Progenitor cell of endocrine pancreas (in vitro differentiated cells): ENCODE data around the gene PRKD1. TPM values are rescaled to one million over a fixed set of nuclear protein-coding genes. Genes with fewer than 3 reads are reported as not detected.

Source experiments
- DNase-seq: peaks from one replicate; pipeline ENCODE4 v3.0.0; 2021; ENCODE audit warnings: low spot score; ENCODE audit not compliant: unreplicated experiment
- H3K27ac Mint-ChIP-seq: 2 replicates; pipeline ENCODE4 v1.8.0; 2021; ENCODE audit warnings: mild to moderate bottlenecking, moderate library complexity, mixed read lengths
- H3K27me3 Mint-ChIP-seq: 2 replicates; pipeline ENCODE4 v1.8.0; 2021; ENCODE audit warnings: mixed read lengths
- H3K36me3 Mint-ChIP-seq: 2 replicates; pipeline ENCODE4 v1.8.0; 2022; ENCODE audit warnings: mixed read lengths; ENCODE audit not compliant: insufficient read depth
- H3K4me1 Mint-ChIP-seq: 2 replicates; pipeline ENCODE4 v1.8.0; 2021; ENCODE audit warnings: low read depth, mixed read lengths
- H3K4me3 Mint-ChIP-seq: 2 replicates; pipeline ENCODE4 v1.8.0; 2021; ENCODE audit warnings: low read depth, mild to moderate bottlenecking, moderate library complexity, mixed read lengths
- H3K9me3 Mint-ChIP-seq: 2 replicates; pipeline ENCODE4 v1.8.0; 2021; ENCODE audit warnings: low read depth, mixed read lengths
- total RNA-seq: library from RNA; stranded (reverse); gene quantifications from 2 replicates; pipeline ENCODE4 v1.2.1, GENCODE V29; 2021
- TF ChIP-seq, protein P1 (sequence below): fragments of 200-600 bp; sonication (generic); IDR thresholded peaks from one replicate; pipeline ENCODE4 v1.5.0; 2021; ENCODE audit warnings: antibody characterized with exemption, mild to moderate bottlenecking; ENCODE audit not compliant: unreplicated experiment

PRKD1 gene
- total RNA-seq, 1 donor from 2014 or later: 23.6 TPM

GRCh38 chr14:29853272-29853671 lies 74.4 kb downstream of the PRKD1 start:
- TF ChIP-seq, protein P1, sequence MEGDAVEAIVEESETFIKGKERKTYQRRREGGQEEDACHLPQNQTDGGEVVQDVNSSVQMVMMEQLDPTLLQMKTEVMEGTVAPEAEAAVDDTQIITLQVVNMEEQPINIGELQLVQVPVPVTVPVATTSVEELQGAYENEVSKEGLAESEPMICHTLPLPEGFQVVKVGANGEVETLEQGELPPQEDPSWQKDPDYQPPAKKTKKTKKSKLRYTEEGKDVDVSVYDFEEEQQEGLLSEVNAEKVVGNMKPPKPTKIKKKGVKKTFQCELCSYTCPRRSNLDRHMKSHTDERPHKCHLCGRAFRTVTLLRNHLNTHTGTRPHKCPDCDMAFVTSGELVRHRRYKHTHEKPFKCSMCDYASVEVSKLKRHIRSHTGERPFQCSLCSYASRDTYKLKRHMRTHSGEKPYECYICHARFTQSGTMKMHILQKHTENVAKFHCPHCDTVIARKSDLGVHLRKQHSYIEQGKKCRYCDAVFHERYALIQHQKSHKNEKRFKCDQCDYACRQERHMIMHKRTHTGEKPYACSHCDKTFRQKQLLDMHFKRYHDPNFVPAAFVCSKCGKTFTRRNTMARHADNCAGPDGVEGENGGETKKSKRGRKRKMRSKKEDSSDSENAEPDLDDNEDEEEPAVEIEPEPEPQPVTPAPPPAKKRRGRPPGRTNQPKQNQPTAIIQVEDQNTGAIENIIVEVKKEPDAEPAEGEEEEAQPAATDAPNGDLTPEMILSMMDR: no peak
- no peak for DNase-seq
- no peak overlapping the region for H3K4me3 Mint-ChIP-seq
- peaks cover 34% of the 10 kb centered on the region for H3K36me3 Mint-ChIP-seq
- no peaks in the 10 kb centered on the region for H3K27me3 Mint-ChIP-seq
- H3K27ac Mint-ChIP-seq: no peak overlapping the region
- H3K4me1 Mint-ChIP-seq: peaks cover 9% of the 10 kb centered on the region
- H3K9me3 Mint-ChIP-seq: peaks cover 50% of the 10 kb centered on the region

GRCh38 chr14:29851397-29851796 lies 76.2 kb downstream of the PRKD1 start:
- Mint-ChIP-seq H3K36me3 (peaks cover 31% of the 10 kb centered on the region), H3K4me1 (peaks cover 11% of the 10 kb centered on the region), H3K27ac (no peak overlapping the region), H3K4me3 (no peak overlapping the region), H3K9me3 (peaks cover 46% of the 10 kb centered on the region), H3K27me3 (no peaks in the 10 kb centered on the region)
- DNase-seq: no peak
- TF ChIP-seq, protein P1: no peak

- no peak for DNase-seq
- peaks cover 11% of the 10 kb centered on the region for H3K4me1 Mint-ChIP-seq
- H3K4me3 Mint-ChIP-seq: no peak overlapping the region
- TF ChIP-seq, protein P1: no peak
- no peak overlapping the region for H3K27ac Mint-ChIP-seq
- H3K9me3 Mint-ChIP-seq: peaks cover 15% of the 10 kb centered on the region
- H3K27me3 Mint-ChIP-seq: no peaks in the 10 kb centered on the region
- H3K36me3 Mint-ChIP-seq: peaks cover 4% of the 10 kb centered on the region
Observed at GRCh38 chr14:29847056-29847380, 80.6 kb downstream of the PRKD1 start.

- H3K4me3 Mint-ChIP-seq: no peak overlapping the region
- TF ChIP-seq, protein P1: no peak
- DNase-seq: no peak
- peaks cover 2% of the 10 kb centered on the region for H3K36me3 Mint-ChIP-seq
- no peaks in the 10 kb centered on the region for H3K27me3 Mint-ChIP-seq
- peaks cover 11% of the 10 kb centered on the region for H3K4me1 Mint-ChIP-seq
- H3K27ac Mint-ChIP-seq: no peak overlapping the region
- peaks cover 10% of the 10 kb centered on the region for H3K9me3 Mint-ChIP-seq
Observed at GRCh38 chr14:29846339-29847055, 81.2 kb downstream of the PRKD1 start.

DNA sequence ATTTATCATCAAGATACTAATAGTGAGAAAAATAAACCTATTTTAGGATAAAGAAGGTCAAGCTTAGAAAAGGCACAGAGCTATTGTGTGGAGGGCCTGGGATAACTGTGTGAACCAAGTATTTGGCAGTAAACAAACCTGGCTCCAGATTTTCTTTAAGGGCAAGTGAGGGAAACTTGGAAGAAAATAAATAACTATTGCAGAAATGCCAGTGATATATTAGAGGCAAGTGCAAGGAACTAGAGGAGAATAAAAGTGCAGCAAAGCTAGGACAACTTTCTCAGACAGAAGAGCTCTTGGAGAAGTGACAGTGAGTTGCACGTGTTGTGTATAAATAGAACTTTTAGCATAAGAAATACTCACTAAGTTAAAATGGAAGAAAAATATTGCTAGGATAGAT lies 83.7 kb downstream of the PRKD1 start:
- DNase-seq: no peak
- peaks cover 26% of the 10 kb centered on the region for H3K36me3 Mint-ChIP-seq
- H3K9me3 Mint-ChIP-seq: peaks cover 17% of the 10 kb centered on the region
- H3K27me3 Mint-ChIP-seq: no peaks in the 10 kb centered on the region
- H3K27ac Mint-ChIP-seq: no peak overlapping the region
- no peak overlapping the region for H3K4me3 Mint-ChIP-seq
- H3K4me1 Mint-ChIP-seq: peaks cover 2% of the 10 kb centered on the region
- TF ChIP-seq, protein P1: no peak
